Right cardiac atrium (tissue), 5 donors: ENCODE measurements around the gene UBE2G1. TPM values are rescaled to one million over a fixed set of nuclear protein-coding genes. Genes with fewer than 3 reads are reported as not detected.

ENCODE experiments used
- ATAC-seq, 2 donors: fragments of 200-7000 bp; cut with Tn5 transposase; one replicate each; pipeline versions ENCODE4 v1.8.0 to v1.9.1; 2020; ENCODE audit warnings: moderate library complexity in 2 of 2, mild to moderate bottlenecking in 1 of 2
- DNase-seq, 3 donors: peaks; one replicate each; pipeline ENCODE4 v3.0.0-alpha.2; 2020
- H3K27ac ChIP-seq: one replicate; pipeline ENCODE4 v1.5.1; 2013; ENCODE audit warnings: mild to moderate bottlenecking, low read length, control low read depth, moderate library complexity
- H3K27me3 ChIP-seq: one replicate; pipeline ENCODE4 v1.6.1; 2013; ENCODE audit not compliant: control insufficient read depth, insufficient read depth
- H3K4me1 ChIP-seq: one replicate; pipeline ENCODE4 v1.6.1; 2013; ENCODE audit warnings: low read length; ENCODE audit not compliant: control insufficient read depth, insufficient read depth
- H3K4me3 ChIP-seq: one replicate; pipeline ENCODE4 v1.5.1; 2013; ENCODE audit warnings: low read length, control low read depth
- H3K9me3 ChIP-seq: one replicate; pipeline ENCODE4 v1.6.1; 2013; ENCODE audit warnings: low read length; ENCODE audit not compliant: control insufficient read depth
- whole genome bisulfite sequencing: extraction: QIAGEN DNeasy Blood & Tissue Kit; methylation state at CpG from one replicate; pipeline ENCODE4 v1.1.7; 2013; 5-methylcytosine and 5-hydroxymethylcytosine counted together
- intact Hi-C, 4 donors: fragments of 100-400 bp; cut with DNase I; formaldehyde crosslinking; loops; one replicate each; pipeline versions ENCODE4 v1.11.0 to v1.14.0; 2022 to 2023
- long read RNA-seq, 4 donors: library from polyadenylated mRNA; unstranded; transcript quantifications; one replicate each; pipeline ENCODE4 v2.0.0, GENCODE V29; 2020 to 2021
- polyA plus RNA-seq: library from polyadenylated mRNA; stranded (reverse); fragments of 200-250 nt; gene quantifications from one replicate; pipeline ENCODE4 v1.2.3, GENCODE V29; 2013
- total RNA-seq, 4 donors: library from RNA; stranded (reverse); fragmentation: NEBNext Ultra II Directional; extraction: Animal tissue kit (Norgen Biotek cat#: 25700); gene quantifications; one replicate each; pipeline ENCODE4 v1.2.1, GENCODE V29; 2021
- donor health status: healthy with polysubstance abuse.
- donor health status: DM: no; HTN: yes; CAD: no.
- donor health status: DM: no; HTN: no; CAD: no.
- donor health status: DM: no; HTN: yes; CAD: no; lungs with severe emphysema.
- donor health status: DM: yes; HTN: yes; CAD: no.

The UBE2G1 gene
- total RNA-seq (10 to 100 TPM; 50.0 to 55.1 (median 52.3) TPM), polyA plus RNA-seq (24.0 TPM)
- long read RNA-seq, donor 1, transcript UBE2G1-201 (6 exons, 3,974 nt): major isoform, 86 of 100 reads
- long read RNA-seq, donor 1, partial matches to known transcripts: 0 of 100 reads
- long read RNA-seq, donor 1, other reads (novel, unspliced or antisense): 6 of 100 reads
- long read RNA-seq, donor 2, transcript UBE2G1-201 (6 exons, 3,974 nt): major isoform, 27 of 35 reads
- long read RNA-seq, donor 2, partial matches to known transcripts: 0 of 35 reads
- long read RNA-seq, donor 2, other reads (novel, unspliced or antisense): 4 of 35 reads
- long read RNA-seq, donor 3, transcript UBE2G1-201 (6 exons, 3,974 nt): major isoform, 119 of 149 reads
- long read RNA-seq, donor 3, transcript UBE2G1-203 (5 exons, 984 nt): minor isoform, 9 of 149 reads
- long read RNA-seq, donor 3, partial matches to known transcripts: 7 of 149 reads
- long read RNA-seq, donor 3, other reads (novel, unspliced or antisense): 11 of 149 reads
- long read RNA-seq, donor 4, transcript UBE2G1-201 (6 exons, 3,974 nt): major isoform, 32 of 39 reads
- long read RNA-seq, donor 4, partial matches to known transcripts: 1 of 39 reads
- long read RNA-seq, donor 4, other reads (novel, unspliced or antisense): 4 of 39 reads

DNA sequence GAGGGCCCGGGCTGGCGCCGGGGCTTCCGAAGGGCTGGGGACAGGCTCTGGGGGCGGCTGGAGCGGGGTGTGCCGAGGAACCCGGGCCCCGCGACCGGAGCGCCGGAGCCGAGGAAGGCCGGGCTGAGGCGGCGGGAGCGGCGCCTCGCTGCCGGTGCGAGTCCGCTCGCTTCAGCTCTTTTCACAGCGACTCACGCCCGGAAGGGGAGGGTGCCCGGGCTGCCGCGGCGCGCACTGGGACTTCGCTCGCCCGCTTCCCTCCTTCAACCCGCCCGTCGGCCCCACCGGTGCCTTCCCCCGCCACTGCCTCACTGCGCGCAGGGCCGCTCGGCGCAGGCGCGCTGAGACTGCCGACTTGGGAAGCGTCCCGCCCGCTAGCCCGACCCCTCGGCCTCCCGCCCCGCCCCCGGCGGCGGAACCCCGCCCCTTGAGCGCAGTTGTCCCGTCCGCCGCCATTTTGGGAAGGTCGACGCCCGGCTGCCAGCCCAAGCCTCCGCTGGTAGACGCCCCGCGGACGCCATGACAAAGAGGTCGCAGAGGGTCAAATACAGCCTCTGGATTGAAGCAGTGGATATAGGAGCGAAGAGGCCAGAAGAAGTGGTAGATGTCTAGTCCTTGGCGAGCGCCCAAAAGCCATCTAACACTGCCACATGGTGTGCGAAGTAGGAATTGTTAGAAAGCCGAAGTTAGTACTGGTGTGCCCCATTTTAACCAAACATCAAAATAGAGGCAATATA lies at the start of gene UBE2G1:
UBE2G1 (minus strand) TSS at position 349 of the 737 bp plus-strand sequence. CDS start 359 bp downstream, outside the sequence.
- Histone ChIP-seq H3K27ac (peak within 1 kb of the TSS; percentile 95), H3K9me3 (no peaks in the 10 kb centered on the region), H3K27me3 (no peaks in the 10 kb centered on the region), H3K4me3 (peak within 1 kb of the TSS; percentile 98), H3K4me1 (no peaks in the 10 kb centered on the region)
- WGBS: under 1% methylated on average over 77 of the region's 77 CpGs
- DNase-seq (peak; percentile 98 to 100 (median 99)), ATAC-seq (peak; percentile 95 to 96)
- intact Hi-C loops: loop anchor here in 1 of 4 donors (10.0 kb wide), 1 partner anchor 62 kb away; no protein-coding TSS in a partner anchor

DNA sequence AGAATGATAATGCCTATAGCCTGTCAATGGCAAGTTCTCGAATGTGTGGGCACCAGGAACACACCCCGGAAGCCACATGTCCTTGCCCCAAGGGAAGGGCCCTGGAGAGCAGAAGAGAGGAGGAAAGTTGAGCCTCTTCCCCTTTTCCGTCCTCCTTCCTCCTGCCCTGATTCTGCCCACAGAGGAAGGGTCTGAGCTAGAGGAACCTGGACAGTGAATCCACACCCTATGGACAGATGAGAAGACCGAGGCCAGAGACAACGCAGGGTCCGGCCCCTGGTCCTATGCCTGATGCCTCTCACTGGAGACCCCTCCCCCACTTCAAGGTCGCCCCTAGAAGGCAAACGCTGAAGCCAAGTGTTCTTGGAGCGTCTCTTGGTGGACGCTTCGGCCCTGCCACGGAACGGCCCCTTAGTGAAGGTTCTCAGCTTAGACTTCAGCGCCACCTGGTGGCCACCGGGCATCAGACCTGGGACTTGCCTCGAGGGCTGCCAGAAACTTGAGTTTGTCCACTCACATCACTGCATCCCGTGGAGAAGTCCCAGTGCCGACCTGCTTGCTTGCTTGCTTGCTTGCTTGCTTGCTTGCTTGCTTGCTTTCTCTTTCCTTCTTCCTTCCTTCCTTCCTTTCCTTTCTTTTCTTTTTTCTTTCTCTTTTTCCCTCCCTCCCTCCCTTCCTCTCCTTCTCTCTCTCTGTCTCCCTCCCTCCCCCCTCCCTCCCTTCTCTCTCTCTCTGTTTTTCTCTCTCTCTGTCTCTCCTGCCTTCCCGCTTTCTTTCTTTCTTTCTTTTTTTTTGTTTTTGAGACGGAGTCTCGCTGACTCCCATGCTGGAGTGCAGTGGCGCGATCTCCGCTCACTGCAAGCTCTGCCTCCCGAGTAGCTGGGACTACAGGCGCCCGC lies 46.7 kb upstream of the UBE2G1 start:
- ATAC-seq (peak; percentile 96 to 97), DNase-seq (peak; percentile 94 to 97 (median 97))
- WGBS: 33% methylated on average over 27 of the region's 27 CpGs
- Histone ChIP-seq H3K27me3 (no peaks in the 10 kb centered on the region), H3K27ac (no peak overlapping the region), H3K4me3 (no peak overlapping the region), H3K9me3 (no peaks in the 10 kb centered on the region), H3K4me1 (peaks cover 2% of the 10 kb centered on the region)
- intact Hi-C loops: loop anchor here (5.0 kb wide), 4 partner anchors 196 to 216 kb away; no protein-coding TSS in a partner anchor

DNA sequence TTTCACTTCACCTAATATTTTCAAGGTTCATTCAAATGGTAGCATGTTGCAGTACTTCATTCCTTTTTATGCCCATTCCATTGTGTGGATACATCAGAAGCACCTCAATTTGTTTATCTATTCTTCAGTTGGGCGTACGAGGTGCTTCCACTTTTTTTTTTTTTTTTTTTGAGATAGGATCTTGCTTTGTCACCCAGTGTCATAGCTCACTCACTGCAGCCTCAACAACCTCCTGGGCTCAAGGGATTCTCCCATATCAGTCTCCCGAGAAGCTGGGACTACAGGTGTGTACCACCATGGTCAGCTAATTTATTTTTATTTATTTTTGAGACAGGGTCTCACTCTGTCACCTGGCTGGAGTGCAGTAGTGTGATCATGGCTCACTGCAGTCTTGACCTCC lies 44.7 kb upstream of the UBE2G1 start:
- DNase-seq (no peak), ATAC-seq (no peak)
- 76% methylated on average over 3 of the region's 3 CpGs for WGBS
- Histone ChIP-seq H3K4me1 (peaks cover 2% of the 10 kb centered on the region), H3K27ac (no peak overlapping the region), H3K27me3 (no peaks in the 10 kb centered on the region), H3K4me3 (no peak overlapping the region), H3K9me3 (no peaks in the 10 kb centered on the region)
- intact Hi-C loops: loop anchor here (5.0 kb wide), 4 partner anchors 194 to 214 kb away; no protein-coding TSS in a partner anchor

- Histone ChIP-seq H3K27me3 (no peaks in the 10 kb centered on the region), H3K4me3 (no peak overlapping the region), H3K27ac (no peak overlapping the region), H3K9me3 (no peaks in the 10 kb centered on the region), H3K4me1 (peaks cover 2% of the 10 kb centered on the region)
- intact Hi-C loops: loop anchor here (5.0 kb wide), 4 partner anchors 192 to 212 kb away; no protein-coding TSS in a partner anchor
- 68% methylated on average over 6 of the region's 6 CpGs for WGBS
- DNase-seq: no peak
- ATAC-seq: no peak
Observed at GRCh38 chr17:4409659-4410058, 43.2 kb upstream of the UBE2G1 start.

- intact Hi-C loops: no loop called here
- Histone ChIP-seq H3K27me3 (no peaks in the 10 kb centered on the region), H3K4me3 (no peak overlapping the region), H3K4me1 (no peaks in the 10 kb centered on the region), H3K9me3 (no peaks in the 10 kb centered on the region), H3K27ac (no peak overlapping the region)
- ATAC-seq (no peak), DNase-seq (no peak)
- WGBS: 82% methylated on average over 8 of the region's 8 CpGs
Observed at GRCh38 chr17:4407851-4408250, 41.4 kb upstream of the UBE2G1 start.

DNA sequence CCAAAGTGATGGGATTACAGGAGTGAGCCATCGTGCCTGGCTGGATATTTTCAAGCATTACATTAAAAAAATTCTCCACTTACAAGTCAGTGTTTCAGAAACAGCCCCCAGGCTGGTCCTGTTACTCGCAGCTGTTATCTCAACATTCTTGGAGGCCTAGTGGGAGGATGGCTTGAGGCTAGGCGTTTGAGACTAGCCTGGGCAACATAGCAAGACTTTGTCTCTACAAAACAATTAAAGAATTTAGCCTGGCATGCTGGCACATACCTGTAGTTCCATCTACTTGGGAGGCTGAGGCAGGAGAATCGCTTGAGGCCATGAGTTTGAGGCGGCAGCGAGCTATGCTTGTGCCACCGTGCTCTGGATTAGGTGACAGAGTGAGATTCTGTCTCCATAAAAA lies 40.7 kb upstream of the UBE2G1 start:
- ATAC-seq: no peak
- 85% methylated on average over 7 of the region's 7 CpGs for WGBS

GRCh38 chr17:4406386-4406785 lies 39.9 kb upstream of the UBE2G1 start:
- intact Hi-C loops: no loop called here
- no peaks in the 10 kb centered on the region for H3K27me3 ChIP-seq
- 95% methylated on average over 10 of the region's 10 CpGs for WGBS
- H3K9me3 ChIP-seq: no peaks in the 10 kb centered on the region
- H3K4me3 ChIP-seq: no peak overlapping the region
- H3K27ac ChIP-seq: no peak overlapping the region
- DNase-seq (no peak), ATAC-seq (no peak)
- no peaks in the 10 kb centered on the region for H3K4me1 ChIP-seq

More for the DNA sequence above, 40.7 kb upstream of the UBE2G1 start:
- no peaks in the 10 kb centered on the region for H3K4me1 ChIP-seq
- intact Hi-C loops: no loop called here
- no peaks in the 10 kb centered on the region for H3K27me3 ChIP-seq
- H3K4me3 ChIP-seq: no peak overlapping the region
- no peaks in the 10 kb centered on the region for H3K9me3 ChIP-seq
- no peak overlapping the region for H3K27ac ChIP-seq
- no peak for DNase-seq

DNA sequence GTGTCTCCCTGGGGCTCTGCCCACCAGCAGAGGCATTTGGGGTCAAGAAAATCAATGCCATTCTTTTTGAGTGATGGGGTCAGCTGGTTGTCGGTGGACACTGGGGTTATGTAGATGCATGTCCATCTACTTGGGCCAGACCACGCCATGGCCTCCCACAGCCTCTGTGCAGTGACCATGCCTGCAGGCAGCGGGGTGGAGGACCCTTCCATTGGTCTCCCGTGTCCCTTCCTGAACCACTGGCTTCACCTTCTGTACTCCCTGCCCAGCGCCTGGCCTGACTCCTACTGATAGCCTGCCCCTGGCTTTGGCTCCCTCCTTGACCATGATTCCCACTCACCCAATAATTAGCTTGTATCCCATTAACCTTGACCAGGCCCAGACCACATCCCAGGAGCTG lies 39.2 kb upstream of the UBE2G1 start:
- H3K9me3 ChIP-seq: no peaks in the 10 kb centered on the region
- H3K27me3 ChIP-seq: no peaks in the 10 kb centered on the region
- H3K4me3 ChIP-seq: no peak overlapping the region
- WGBS: 91% methylated on average over 5 of the region's 5 CpGs
- intact Hi-C loops: no loop called here
- DNase-seq (no peak), ATAC-seq (no peak)
- no peaks in the 10 kb centered on the region for H3K4me1 ChIP-seq
- no peak overlapping the region for H3K27ac ChIP-seq

DNA sequence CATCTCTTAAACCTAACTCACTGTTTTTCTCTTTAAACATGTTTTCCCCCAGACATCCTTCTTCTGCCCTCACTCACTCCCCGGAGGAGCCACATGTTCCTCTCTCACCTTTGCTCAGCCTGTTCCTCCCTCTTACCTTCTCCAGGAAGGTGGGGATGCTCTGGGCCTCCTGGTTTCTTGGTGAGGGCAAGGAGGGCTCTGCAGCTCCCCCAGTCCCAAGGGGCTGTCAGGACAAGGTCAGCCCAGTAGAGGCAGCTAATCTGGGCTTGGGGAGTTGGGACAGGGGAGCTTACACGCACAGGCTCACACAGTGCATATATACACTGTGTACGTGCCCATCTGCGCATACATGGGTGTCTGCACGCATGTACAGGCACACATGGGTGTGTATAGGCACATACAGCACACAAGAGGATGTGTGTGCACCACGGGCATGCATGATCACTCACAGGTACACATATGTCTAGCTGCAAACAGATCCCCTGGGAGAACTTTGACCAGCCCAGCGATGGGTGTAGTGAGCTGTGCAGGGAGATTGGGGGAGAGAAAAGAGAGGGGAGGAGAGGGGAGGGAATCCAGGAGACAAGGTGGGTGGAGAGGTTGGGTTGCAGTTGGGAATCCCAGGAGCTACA lies 38.7 kb upstream of the UBE2G1 start:
- Histone ChIP-seq H3K4me1 (no peaks in the 10 kb centered on the region), H3K27me3 (no peaks in the 10 kb centered on the region), H3K27ac (no peak overlapping the region), H3K9me3 (no peaks in the 10 kb centered on the region), H3K4me3 (no peak overlapping the region)
- ATAC-seq: peak in 1 of 2 donors; percentile 21
- WGBS: 86% methylated on average over 7 of the region's 7 CpGs
- DNase-seq: no peak
- intact Hi-C loops: no loop called here

DNA sequence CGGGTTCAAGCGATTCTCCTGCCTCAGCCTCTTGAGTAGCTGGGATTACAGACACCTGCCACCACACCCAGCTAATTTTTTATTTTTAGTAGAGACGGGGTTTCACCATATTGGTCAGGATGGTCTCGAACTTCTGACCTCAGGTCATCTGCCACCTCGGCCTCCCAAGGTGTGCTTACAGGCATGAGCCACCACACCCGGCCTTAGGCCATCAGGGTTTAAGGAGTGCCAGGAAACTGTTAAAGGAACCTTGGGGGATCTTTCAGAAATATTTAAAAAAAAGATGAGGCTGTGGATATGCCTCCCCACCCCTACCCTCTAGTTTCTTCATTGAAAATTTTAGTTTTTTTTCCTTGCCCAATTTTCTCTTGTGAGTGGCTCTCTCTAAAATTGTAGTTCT lies 31.4 kb upstream of the UBE2G1 start:
- H3K27me3 ChIP-seq: no peaks in the 10 kb centered on the region
- H3K4me1 ChIP-seq: no peaks in the 10 kb centered on the region
- intact Hi-C loops: no loop called here
- H3K9me3 ChIP-seq: no peaks in the 10 kb centered on the region
- H3K4me3 ChIP-seq: no peak overlapping the region
- ATAC-seq (no peak), DNase-seq (no peak)
- H3K27ac ChIP-seq: no peak overlapping the region
- WGBS: 92% methylated on average over 6 of the region's 6 CpGs
